H1 (cell line): ENCODE data around the gene GUCY2F. TPM values are rescaled to one million over a fixed set of nuclear protein-coding genes. Genes with fewer than 3 reads are reported as not detected.

Experiments used
- CTCF ChIA-PET: fragments of 300-600 bp; sonication (Branson Sonifier 250); formaldehyde crosslinking; loops from one replicate; lab custom pipeline; 2021; ENCODE audit not compliant: partially characterized antibody; lab: Charles Lee
- POLR2A ChIA-PET: fragments of 300-600 bp; sonication (Branson Sonifier 250); formaldehyde crosslinking; loops from one replicate; lab custom pipeline; 2021; ENCODE audit warnings: inconsistent platforms; ENCODE audit not compliant: partially characterized antibody; lab: Charles Lee
- DNase-seq, 2 experiments: peaks; one replicate each; pipeline versions ENCODE4 v3.0.0 to v3.0.0-alpha.2; 2010 to 2022; ENCODE audit warnings: low spot score in 2 of 2, low read depth in 1 of 2, mixed read lengths in 1 of 2
- FAIRE-seq: peaks from 2 replicates; lab custom pipeline; 2011; peaks lifted over from hg19 to GRCh38; lab: Jason Lieb, UNC
- H2AFZ ChIP-seq: 2 replicates; pipeline ENCODE4 v1.8.1; 2012; ENCODE audit warnings: low read length, inconsistent platforms
- H2AK5ac ChIP-seq: 2 replicates; pipeline ENCODE4 v1.6.1; 2013; ENCODE audit warnings: low read depth, low read length
- H2BK120ac ChIP-seq: replicated peaks from 2 replicates; pipeline ENCODE3; 2013; ENCODE audit warnings: low read depth, low read length, inconsistent platforms
- H2BK12ac ChIP-seq: 2 replicates; pipeline ENCODE4 v1.6.1; 2013; ENCODE audit warnings: low read depth, low read length
- H2BK15ac ChIP-seq: 2 replicates; pipeline ENCODE4 v1.6.1; 2013; ENCODE audit warnings: low read length
- H2BK20ac ChIP-seq: 2 replicates; pipeline ENCODE4 v1.6.1; 2013; ENCODE audit warnings: low read length
- H2BK5ac ChIP-seq: 2 replicates; pipeline ENCODE4 v1.6.1; 2013; ENCODE audit warnings: low read depth, low read length
- H3K14ac ChIP-seq: 2 replicates; pipeline ENCODE4 v1.6.1; 2013; ENCODE audit warnings: inconsistent platforms; ENCODE audit not compliant: insufficient read length
- H3K18ac ChIP-seq: 2 replicates; pipeline ENCODE4 v1.6.1; 2013; ENCODE audit warnings: low read length; ENCODE audit errors: extremely low read depth
- H3K23ac ChIP-seq: 2 replicates; pipeline ENCODE4 v1.6.1; 2013; ENCODE audit warnings: inconsistent platforms; ENCODE audit not compliant: insufficient read length
- H3K23me2 ChIP-seq: 2 replicates; pipeline ENCODE4 v1.6.1; 2013; ENCODE audit warnings: low read depth, low read length
- H3K27ac ChIP-seq: 2 replicates; pipeline ENCODE4 v1.6.1; 2011; ENCODE audit warnings: low read depth, low read length, inconsistent platforms
- H3K27me3 ChIP-seq, 4 experiments: replicated peaks in 1 of 4; 1 replicate in 1 of 4; 2 replicates in 3 of 4; pipeline versions ENCODE4 v1.6.1 to v1.8.1; 2011 to 2013; ENCODE audit warnings: low read length in 3 of 4, mild to moderate bottlenecking in 3 of 4, inconsistent platforms in 2 of 4, mixed read lengths in 2 of 4, moderate library complexity in 1 of 4; ENCODE audit not compliant: control insufficient read depth in 3 of 4, insufficient read depth in 3 of 4; ENCODE audit errors: extremely low read depth in 1 of 4
- H3K36me3 ChIP-seq, 4 experiments: 2 replicates each; pipeline versions ENCODE4 v1.6.1 to v1.8.1; 2011 to 2013; ENCODE audit warnings: mild to moderate bottlenecking in 4 of 4, low read length in 3 of 4, moderate library complexity in 2 of 4, control low read depth in 1 of 4, inconsistent platforms in 1 of 4; ENCODE audit not compliant: insufficient read depth in 4 of 4, control insufficient read depth in 2 of 4
- H3K4ac ChIP-seq: replicated peaks from 2 replicates; pipeline ENCODE3; 2013; ENCODE audit warnings: low read length, low read depth, mixed read lengths, inconsistent platforms; ENCODE audit not compliant: insufficient read length
- H3K4me1 ChIP-seq, 4 experiments: replicated peaks in 1 of 4; 1 replicate in 1 of 4; 2 replicates in 3 of 4; pipeline versions ENCODE4 v1.6.1 to v1.8.1; 2011 to 2013; ENCODE audit warnings: low read length in 3 of 4, inconsistent platforms in 2 of 4, mixed read lengths in 1 of 4; ENCODE audit not compliant: insufficient read depth in 4 of 4, control insufficient read depth in 3 of 4
- H3K4me2 ChIP-seq, 2 experiments: 2 replicates each; pipeline versions ENCODE4 v1.6.1 to v1.8.1; 2011 to 2013; ENCODE audit warnings: low read depth in 2 of 2, low read length in 2 of 2, control low read depth in 1 of 2, inconsistent platforms in 1 of 2, mild to moderate bottlenecking in 1 of 2; ENCODE audit not compliant: insufficient read depth in 1 of 2
- H3K4me3 ChIP-seq, 4 experiments: fragments of 200-600, 300-600 bp in 1 of 4; sonication (generic), shearing (Covaris generic), sonication (Bioruptor Twin) in 1 of 4; 2 replicates each; pipeline versions ENCODE4 v1.5.1 to v1.8.1; 2011 to 2016; ENCODE audit warnings: low read length in 4 of 4, low read depth in 3 of 4, control low read depth in 2 of 4, inconsistent platforms in 2 of 4, mild to moderate bottlenecking in 2 of 4, mixed read lengths in 1 of 4, moderate library complexity in 1 of 4; ENCODE audit not compliant: insufficient read depth in 2 of 4; ENCODE audit errors: extremely low read depth in 1 of 4
- H3K56ac ChIP-seq: replicated peaks from 2 replicates; pipeline ENCODE3; 2013; ENCODE audit warnings: low read depth, mild to moderate bottlenecking, mixed read lengths, low read length, inconsistent platforms; ENCODE audit not compliant: insufficient read length
- H3K79me1 ChIP-seq: 2 replicates; pipeline ENCODE4 v1.6.1; 2013; ENCODE audit warnings: low read depth, low read length, control low read depth
- H3K79me2 ChIP-seq, 2 experiments: 2 replicates each; pipeline versions ENCODE4 v1.6.1 to v1.8.1; 2012 to 2013; ENCODE audit warnings: low read length in 2 of 2, mild to moderate bottlenecking in 2 of 2, inconsistent platforms in 1 of 2; ENCODE audit not compliant: insufficient read depth in 2 of 2, control insufficient read depth in 1 of 2
- H3K9ac ChIP-seq, 4 experiments: replicated peaks in 1 of 4; 1 replicate in 1 of 4; 2 replicates in 3 of 4; pipeline versions ENCODE4 v1.6.1 to v1.8.1; 2011 to 2013; ENCODE audit warnings: low read depth in 3 of 4, low read length in 3 of 4, control low read depth in 2 of 4, mild to moderate bottlenecking in 2 of 4, moderate library complexity in 2 of 4, inconsistent platforms in 1 of 4; ENCODE audit errors: extremely low read depth in 1 of 4
- H3K9me3 ChIP-seq, 2 experiments: 2 replicates each; pipeline versions ENCODE4 v1.6.1 to v1.8.1; 2012 to 2013; ENCODE audit warnings: mild to moderate bottlenecking in 2 of 2, moderate library complexity in 2 of 2, control low read depth in 1 of 2, inconsistent platforms in 1 of 2, low read depth in 1 of 2, low read length in 1 of 2, mixed read lengths in 1 of 2; ENCODE audit not compliant: insufficient read depth in 2 of 2
- H4K20me1 ChIP-seq, 2 experiments: replicated peaks in 1 of 2; 2 replicates each; pipeline versions ENCODE3 to v1.8.1; 2011 to 2013; ENCODE audit warnings: inconsistent platforms in 2 of 2, low read length in 2 of 2, mild to moderate bottlenecking in 1 of 2; ENCODE audit not compliant: insufficient read depth in 2 of 2, control insufficient read depth in 1 of 2
- H4K5ac ChIP-seq: 2 replicates; pipeline ENCODE4 v1.6.1; 2013; ENCODE audit warnings: low read length, low read depth, mixed read lengths, inconsistent platforms; ENCODE audit not compliant: insufficient read length
- H4K8ac ChIP-seq: 2 replicates; pipeline ENCODE4 v1.8.0; 2013; ENCODE audit warnings: mild to moderate bottlenecking, moderate library complexity, low read length, inconsistent platforms; ENCODE audit not compliant: insufficient read depth; ENCODE audit errors: extremely low read depth
- H4K91ac ChIP-seq: replicated peaks from 2 replicates; pipeline ENCODE3; 2013; ENCODE audit warnings: low read length, mixed read lengths, inconsistent platforms; ENCODE audit not compliant: insufficient read length
- CBX8 ChIP-seq: fragments of 300-800, 300-1000 bp; sonication (generic); IDR thresholded peaks from 2 replicates; pipeline ENCODE4 v1.7.1; 2016; ENCODE audit warnings: low read depth, low read length, borderline replicate concordance
- CEBPB ChIP-seq: IDR thresholded peaks from 2 replicates; pipeline ENCODE4 v1.6.1; 2012; ENCODE audit warnings: low read depth, low read length
- CREB1 ChIP-seq: IDR thresholded peaks from 2 replicates; pipeline ENCODE4 v1.6.1; 2012; ENCODE audit warnings: inconsistent platforms
- SIX5 ChIP-seq: IDR thresholded peaks from 2 replicates; pipeline ENCODE4 v1.6.1; 2011; ENCODE audit warnings: mild to moderate bottlenecking, low read depth, low read length
- SP1 ChIP-seq: IDR thresholded peaks from 2 replicates; pipeline ENCODE4 v1.6.1; 2011; ENCODE audit warnings: low read depth, low read length
- WGBS, 2 experiments: shearing (Covaris generic) in 1 of 2; methylation state at CpG; one replicate each; pipeline versions ENCODE4 v1.1.6 to v1.1.7; 2013 to 2015; ENCODE audit warnings: low lambda C conversion rate in 2 of 2, mixed read lengths in 2 of 2, inconsistent platforms in 1 of 2, low coverage in 1 of 2, missing lambda C conversion rate in 1 of 2; ENCODE audit not compliant: insufficient replicate concordance in 2 of 2, insufficient coverage in 1 of 2, insufficient read length in 1 of 2; ENCODE audit errors: extremely low coverage in 1 of 2, missing lambda C conversion rate in 1 of 2; 5-methylcytosine and 5-hydroxymethylcytosine counted together
- polyA plus RNA-seq, 7 experiments: library from polyadenylated mRNA; depleted of rRNA in 3 of 7; stranded (reverse) in 5 of 7; unstranded in 2 of 7; fragments of >200 nt in 5 of 7; fragments of 200-250 nt in 2 of 7; gene quantifications; 1 replicate in 5 of 7; 2 replicates in 1 of 7; 4 replicates in 1 of 7; pipeline versions ENCODE4 v1.2.1 to v1.2.3, GENCODE V29; 2011 to 2013; ENCODE audit warnings: missing spikeins in 2 of 7, mixed read lengths in 2 of 7
- total RNA-seq: library from RNA; stranded (reverse); fragmentation: NEBNext Ultra II Directional; extraction: Animal tissue kit (Norgen Biotek cat#: 25700); gene quantifications from 2 replicates; pipeline ENCODE4 v1.2.1, GENCODE V29; 2021

The GUCY2F gene
- total and polyA plus RNA-seq, 2 of the 8 experiments (the other 6 are each of a cell fraction or from before 2014, with no cell fraction given) = 0.02 TPM; not detected in 1

DNA sequence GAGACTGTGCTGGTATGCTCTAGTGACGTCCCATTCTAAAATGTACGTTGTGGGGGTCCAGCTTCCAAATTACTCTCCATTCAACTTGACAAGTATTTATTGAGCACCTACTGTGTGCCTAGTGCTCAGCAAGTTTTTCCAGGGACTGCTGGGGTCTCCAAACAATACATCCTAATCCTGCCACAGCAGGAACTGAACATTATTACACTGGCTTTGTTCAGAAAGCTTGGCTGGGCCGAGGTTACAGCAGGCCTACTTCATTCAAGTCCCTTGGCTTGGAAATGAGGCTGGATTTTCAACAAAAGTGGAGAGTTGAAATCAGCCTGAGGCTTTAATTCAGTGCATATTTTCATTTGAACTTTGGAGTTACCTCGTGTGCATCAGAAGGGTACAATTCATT, 78.0 kb downstream of the GUCY2F start:
- no peaks in the 10 kb centered on the region for H3K27me3 ChIP-seq
- no peak overlapping the region for H3K4me2 ChIP-seq
- no peak overlapping the region for H2BK120ac ChIP-seq
- no peak overlapping the region for H3K27ac ChIP-seq
- no peak overlapping the region for H2AK5ac ChIP-seq
- no peak overlapping the region for H3K14ac ChIP-seq
- no peaks in the 10 kb centered on the region for H4K20me1 ChIP-seq
- H3K18ac ChIP-seq = no peak overlapping the region
- H2BK5ac ChIP-seq = no peak overlapping the region
- H4K5ac ChIP-seq = no peak overlapping the region
- peaks cover 0 to 4% (median under 1%) of the 10 kb centered on the region in 4 experiments; a peak in 2 of 7 replicates for H3K4me1 ChIP-seq
- H3K4ac ChIP-seq = no peak overlapping the region
- no peak overlapping the region for H3K23ac ChIP-seq
- no peaks in the 10 kb centered on the region for H3K79me2 ChIP-seq
- no peak overlapping the region for H3K4me3 ChIP-seq
- no peak overlapping the region for H2BK15ac ChIP-seq
- H3K9me3 ChIP-seq = no peaks in the 10 kb centered on the region
- WGBS, 2 experiments = 72% methylated on average over 3 of the region's 4 CpGs; no CpG with 5 or more reads in 1 of the 2 experiments
- no peak overlapping the region for H2AFZ ChIP-seq
- no peaks in the 10 kb centered on the region for H3K79me1 ChIP-seq
- no peak overlapping the region for H4K8ac ChIP-seq
- ChIA-PET POLR2A (interaction anchor here (0.6 to 0.7 kb wide), 2 partner anchors 57 to 70 kb away, joined by 3 read pairs; no protein-coding TSS in a partner anchor), CTCF (no interaction called here)
- DNase-seq (no peak), FAIRE-seq (no peak)
- no peak overlapping the region for H2BK12ac ChIP-seq
- H3K23me2 ChIP-seq = no peaks in the 10 kb centered on the region
- H3K9ac ChIP-seq = no peak overlapping the region
- no peak overlapping the region for H3K56ac ChIP-seq
- H3K36me3 ChIP-seq = no peaks in the 10 kb centered on the region
- H4K91ac ChIP-seq = no peak overlapping the region
- H2BK20ac ChIP-seq = no peak overlapping the region
- TF ChIP-seq CEBPB (no peak), SIX5 (no peak), SP1 (no peak), CREB1 (no peak), CBX8 (no peak)
